ENCODE results near the gene VASN. TPM values are rescaled to one million over a fixed set of nuclear protein-coding genes. Genes with fewer than 3 reads are reported as not detected.

Gene VASN
- total and polyA plus RNA-seq, 9 of the 15 experiments (the other 6 are each of a cell fraction or from before 2014, with no cell fraction given), result 0.01 to 2.5 (median 0.41) TPM; not detected in 1

- POLR2A ChIA-PET, result interaction anchor here (0.5 to 1.1 kb wide), 7 partner anchors 9 to 921 kb away, joined by 3 to 5 read pairs (median 3); partner anchors contain the start of gene TFAP4
- no peak for ATAC-seq
- Histone ChIP-seq H3K36me3 (ENCODE audit: control insufficient read depth, insufficient read depth, low read length) (peaks cover 49% of the 10 kb centered on the region; the same call in 1 of the 3 replicates), H3K4me1 (replicated peaks in 1 of 2; ENCODE audit: control insufficient read depth in 2 of 2, insufficient read depth in 2 of 2, low read length in 2 of 2) (peaks cover 7 to 45% of the 10 kb centered on the region in 2 experiments; a peak in 4 of 5 replicates), H4K20me1 (replicated peaks; ENCODE audit: control insufficient read depth, insufficient read depth, low read length) (no peaks in the 10 kb centered on the region), H3K9me3 (replicated peaks; ENCODE audit: control insufficient read depth, insufficient read depth, low read depth, low read length) (no peaks in the 10 kb centered on the region), H2AFZ (ENCODE audit: low read depth, low read length) (no peak overlapping the region), H3K9me1 (ENCODE audit: control insufficient read depth, insufficient read depth, low read length) (no peaks in the 10 kb centered on the region), H3K79me2 (ENCODE audit: control insufficient read depth, insufficient read depth, low read length) (no peaks in the 10 kb centered on the region), H3K4me3 (no peak overlapping the region), H3K27ac (ENCODE audit: extremely low read depth, low read depth, low read length) (no peak overlapping the region), H3K4me2 (ENCODE audit: insufficient read depth, low read length) (no peak overlapping the region), H3K27me3 (ENCODE audit: control insufficient read depth in 2 of 2, insufficient read depth in 2 of 2, low read length in 2 of 2) (no peaks in the 10 kb centered on the region), H3K9ac (ENCODE audit: insufficient read depth in 1 of 2, low read depth in 2 of 2, low read length in 2 of 2) (peak overlapping the region in 1 of 2 experiments; percentile 60; a peak in 1 of 4 replicates)
- CTCF ChIA-PET (ENCODE audit: low intra/inter-chr PET ratio), result no interaction called here
- BruUV-seq (replicated peaks), result no TSS peak
- in situ Hi-C loops (cut with MboI) (no loop called here), intact Hi-C loops (cut with micrococcal nuclease) (no loop called here)
- peak in 2 of 4 experiments; percentile 28 to 32 for DNase-seq (ENCODE audit: extremely low read depth in 1 of 4, low spot score in 3 of 4)
- no peak for FAIRE-seq
- WGBS (ENCODE audit: insufficient coverage, low coverage, missing lambda C conversion rate), result 94% methylated on average over 32 of the region's 55 CpGs
- TF ChIP-seq ZNF561 (CRISPR knock-in tag; conservative IDR thresholded peaks at IDR 0.05) (no peak), SNAPC5 (CRISPR knock-in tag; IDR thresholded peaks at IDR 0.05) (no peak), VEZF1 (CRISPR knock-in tag; IDR thresholded peaks at IDR 0.05) (no peak), NFXL1 (CRISPR knock-in tag; IDR thresholded peaks at IDR 0.05) (no peak), DNMT1 (IDR thresholded peaks at IDR 0.05) (no peak), ZNF347 (CRISPR knock-in tag; IDR thresholded peaks at IDR 0.05; ENCODE audit: low read depth) (no peak), ZNF707 (CRISPR knock-in tag; conservative IDR thresholded peaks at IDR 0.05) (no peak), ZNF212 (CRISPR knock-in tag; IDR thresholded peaks at IDR 0.05) (no peak), POLR3A (IDR thresholded peaks at IDR 0.05; ENCODE audit: borderline replicate concordance, extremely low read depth, insufficient read depth, insufficient read length) (no peak), RBM22 (IDR thresholded peaks at IDR 0.05; ENCODE audit: low read depth, low read length, poor library complexity, severe bottlenecking) (peak; percentile 14), ZBTB33 (CRISPR knock-in tag; IDR thresholded peaks at IDR 0.05) (peak; percentile 99), ZNF398 (CRISPR knock-in tag; IDR thresholded peaks at IDR 0.05) (no peak), POLR2G (IDR thresholded peaks at IDR 0.05; ENCODE audit: low read depth, low read length) (peak; percentile 55), SUPT5H (IDR thresholded peaks at IDR 0.05) (no peak), TAF1 (IDR thresholded peaks at IDR 0.05; ENCODE audit: control insufficient read depth, extremely low read depth, insufficient read depth, low read length, severe bottlenecking) (no peak), U2AF2 (optimal IDR thresholded peaks at IDR 0.05; ENCODE audit: low read depth, low read length) (no peak)
Measured at GRCh38 chr16:4381935-4382794, 10.5 kb downstream of the VASN start.

Measured in K562 (cell line).